C1 segment of cervical spinal cord (tissue), 14 donors: ENCODE data around the gene CAPZB.

ENCODE experiments used
- DNase-seq, 14 donors: peaks; one replicate each; lab custom pipeline; 2025; lab: John Stamatoyannopoulos, UW

The CAPZB gene

DNA sequence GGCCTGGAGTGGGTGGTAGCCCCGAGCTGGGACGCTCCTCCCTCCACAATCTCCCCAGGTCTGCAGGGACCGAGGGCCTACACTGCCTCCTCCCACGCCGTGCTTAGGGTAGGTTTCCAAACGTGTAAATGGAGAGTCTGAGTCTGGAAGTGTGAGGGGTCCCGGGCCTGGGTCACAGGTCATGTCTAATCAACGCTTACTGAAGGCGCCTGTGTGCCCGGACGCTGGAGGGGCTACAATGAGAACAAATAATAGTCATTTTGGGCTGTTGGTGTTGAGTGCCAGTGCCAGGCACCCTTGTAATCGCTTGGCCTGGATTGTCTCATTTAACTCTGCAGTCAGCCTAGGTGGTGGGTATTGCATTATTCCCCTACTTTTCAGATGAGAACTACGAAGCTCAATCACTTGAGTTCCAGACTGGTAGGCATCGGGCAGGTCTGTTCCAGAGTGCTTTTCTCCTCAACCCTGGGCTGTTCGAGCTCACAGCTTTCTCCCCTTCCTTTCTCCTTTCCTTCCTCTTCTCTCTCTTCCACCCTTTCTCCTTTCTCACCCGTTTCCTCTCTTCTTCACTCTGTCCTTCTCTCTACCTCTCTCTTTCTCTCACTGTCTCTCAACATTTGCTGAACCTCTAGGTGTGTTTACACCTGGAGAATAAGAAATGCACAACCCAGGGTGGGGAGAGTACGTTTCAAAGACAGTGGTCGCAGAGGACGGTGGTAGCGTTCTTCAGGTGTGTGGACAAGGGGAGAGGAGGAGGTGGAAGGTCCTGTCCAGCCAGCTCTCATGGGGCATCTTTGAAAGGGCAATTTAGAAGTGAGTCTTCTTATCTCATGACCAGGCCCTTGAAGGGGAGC, 172.3 kb downstream of the CAPZB start:
- DNase-seq = no peak

DNA sequence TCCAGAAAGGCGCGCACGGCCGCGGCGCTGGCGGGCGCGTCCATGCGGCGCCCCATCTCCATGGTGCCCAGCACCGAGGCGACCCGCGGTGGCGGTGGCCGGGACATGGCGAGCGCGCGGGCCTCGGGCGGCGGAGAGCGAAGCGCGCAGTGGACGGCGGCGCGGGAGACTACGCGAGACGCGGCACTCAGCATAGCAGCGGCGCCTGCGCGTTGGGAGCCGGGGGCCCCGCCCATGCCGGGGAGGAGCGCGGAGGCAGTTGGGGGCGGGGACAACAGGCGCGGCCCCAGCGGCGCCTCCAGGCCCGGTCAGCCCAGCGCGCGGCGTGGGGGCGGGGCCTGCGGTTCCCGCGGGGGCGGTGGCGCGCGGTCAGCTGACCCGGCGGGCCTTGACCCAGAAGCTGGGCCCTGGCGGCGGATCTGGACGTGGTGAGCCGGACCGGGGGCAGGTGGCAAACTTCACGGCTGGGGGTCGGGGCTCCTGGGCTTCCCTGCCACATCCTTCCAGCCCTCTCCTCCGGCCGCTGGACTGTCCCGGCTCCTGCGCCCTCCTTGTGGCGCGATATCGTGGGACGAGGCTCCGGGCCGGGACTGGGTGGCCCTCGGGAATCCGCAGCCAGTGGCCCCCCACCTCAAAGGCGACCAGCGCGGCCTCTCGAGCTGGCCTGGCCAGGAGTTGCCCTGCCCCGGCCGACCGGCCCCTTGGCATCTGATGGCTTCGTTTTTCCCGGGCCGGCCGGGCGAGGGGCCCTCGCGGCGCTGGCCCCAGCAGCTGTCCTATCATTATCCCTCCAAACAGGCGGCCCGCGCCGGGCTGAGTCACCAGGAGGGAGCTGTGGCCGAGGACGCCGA, 173.2 kb downstream of the CAPZB start, which contains the start of the genes AKR7A2 and SLC66A1:
Gene AKR7A2 (minus strand): TSS at position 214 of the 851 bp plus-strand sequence. CDS start 20 bp downstream, at position 194.
Gene SLC66A1 (plus strand): TSS at position 396 of the 851 bp plus-strand sequence. CDS start 5,352 bp downstream, outside the sequence.
- peak; percentile 32 to 97 (median 88) for DNase-seq

DNA sequence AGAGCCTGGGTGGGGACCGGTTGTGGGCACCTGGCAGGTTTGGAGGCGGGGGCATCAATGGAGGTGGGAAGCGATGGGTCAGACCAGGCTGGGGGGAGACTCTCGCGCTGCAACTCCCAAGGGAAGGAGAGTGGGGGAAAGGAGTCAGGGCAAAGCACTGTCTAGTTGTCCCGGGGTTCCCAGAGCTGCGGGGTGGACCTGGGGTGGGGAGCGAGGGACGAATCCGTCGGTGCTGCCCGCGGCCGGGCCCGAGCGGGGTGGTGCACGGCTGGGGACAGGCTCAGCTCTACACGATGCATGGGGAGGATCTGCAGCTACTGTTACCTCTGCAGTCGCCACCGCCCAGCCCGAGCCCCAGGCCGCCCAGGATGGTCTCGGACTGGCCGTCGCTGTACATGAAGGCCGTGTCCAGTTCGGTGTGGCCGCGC, 173.8 kb downstream of the CAPZB start:
- peak in 1 of 14 donors; percentile 57 for DNase-seq

DNA sequence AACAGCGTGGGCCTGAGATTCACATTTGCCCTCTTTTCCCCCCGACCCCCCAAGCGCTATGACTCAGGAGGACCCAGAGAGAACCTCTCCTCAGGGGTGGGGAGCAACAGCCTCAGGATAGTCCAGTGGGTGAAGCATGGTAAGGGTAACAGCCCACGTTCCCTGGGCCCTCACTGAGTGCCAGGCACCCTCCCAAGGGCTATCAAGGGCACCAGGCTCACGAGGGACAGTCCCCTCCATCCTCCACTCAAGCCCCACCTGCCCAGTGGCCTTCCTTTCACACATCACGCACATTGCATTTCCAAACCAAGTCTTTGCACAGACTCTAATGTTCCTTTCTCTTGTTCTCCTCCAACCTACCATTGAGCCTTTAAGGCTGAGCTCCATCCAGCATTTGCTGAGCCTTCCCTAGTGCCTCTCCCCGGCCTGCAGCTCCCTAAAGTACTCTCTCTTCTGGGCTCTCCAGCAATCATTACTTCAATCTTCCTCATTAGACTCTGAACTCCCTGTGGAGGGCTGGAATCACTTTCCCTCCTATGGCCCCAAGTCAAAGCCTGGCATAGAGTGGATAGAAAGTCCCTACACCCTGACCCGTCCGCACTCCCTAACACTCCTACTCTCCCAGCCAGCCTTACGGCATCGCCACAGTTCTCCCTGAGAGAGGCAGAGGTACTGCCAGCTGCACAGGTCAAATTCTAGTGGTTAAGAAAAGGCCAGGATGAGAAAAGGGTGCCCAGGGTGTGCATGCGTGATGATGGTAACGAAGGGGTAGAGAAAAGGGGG, 174.4 kb downstream of the CAPZB start:
- DNase-seq = peak in 2 of 14 donors; percentile 36 to 47

DNA sequence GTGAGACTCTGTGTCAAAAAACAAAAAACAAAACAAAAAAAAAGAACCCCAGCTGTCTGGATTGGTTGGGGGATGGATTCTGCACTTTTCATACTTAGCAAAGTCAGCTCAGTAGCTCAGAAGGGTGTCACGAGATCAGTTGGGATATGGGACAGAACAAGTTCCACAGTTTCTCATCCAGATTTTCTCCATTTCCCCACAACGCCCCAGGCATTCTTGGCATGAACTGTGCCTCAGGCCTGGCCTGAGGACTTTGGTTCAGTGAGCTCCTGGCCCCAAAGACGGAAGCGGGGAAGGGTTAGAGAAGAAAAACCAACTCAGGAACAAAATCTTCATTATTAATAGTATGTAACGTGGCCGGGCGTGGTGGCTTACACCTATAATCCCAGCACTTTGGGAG, 175.3 kb downstream of the CAPZB start:
- peak in 1 of 14 donors; percentile 11 for DNase-seq

DNA sequence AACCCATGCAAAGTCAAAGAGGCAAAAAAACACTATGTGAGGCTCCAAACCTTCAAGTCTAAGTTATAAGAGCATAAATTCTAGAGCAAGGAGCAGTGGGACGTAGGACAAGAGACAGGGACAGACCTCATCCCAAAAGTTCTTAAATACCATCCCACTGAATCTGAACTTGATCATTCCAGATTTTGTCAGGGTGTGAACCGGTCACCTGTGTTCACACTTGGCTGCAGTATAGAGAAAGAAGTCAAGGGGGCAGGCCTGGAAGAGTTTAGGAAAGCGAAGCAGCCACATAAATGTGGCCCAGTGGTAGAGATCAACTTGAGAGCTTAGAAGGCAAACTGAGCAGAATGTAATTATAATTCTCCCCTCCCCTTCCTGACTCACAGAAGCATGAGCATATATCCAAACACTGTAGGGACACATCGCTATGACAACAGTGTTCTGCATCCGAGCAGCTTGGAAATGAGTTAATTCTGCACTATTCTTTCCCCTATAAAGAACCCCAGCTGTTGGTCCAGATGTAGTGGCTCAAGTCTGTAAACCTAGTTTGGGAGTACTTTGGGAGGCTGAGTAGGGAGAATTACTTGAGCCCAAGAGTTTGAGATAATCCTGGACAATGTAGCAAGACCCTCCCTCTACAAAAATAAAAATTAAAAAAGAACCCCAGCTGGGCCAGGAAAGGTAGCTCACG, 176.1 kb downstream of the CAPZB start:
- DNase-seq = no peak

DNA sequence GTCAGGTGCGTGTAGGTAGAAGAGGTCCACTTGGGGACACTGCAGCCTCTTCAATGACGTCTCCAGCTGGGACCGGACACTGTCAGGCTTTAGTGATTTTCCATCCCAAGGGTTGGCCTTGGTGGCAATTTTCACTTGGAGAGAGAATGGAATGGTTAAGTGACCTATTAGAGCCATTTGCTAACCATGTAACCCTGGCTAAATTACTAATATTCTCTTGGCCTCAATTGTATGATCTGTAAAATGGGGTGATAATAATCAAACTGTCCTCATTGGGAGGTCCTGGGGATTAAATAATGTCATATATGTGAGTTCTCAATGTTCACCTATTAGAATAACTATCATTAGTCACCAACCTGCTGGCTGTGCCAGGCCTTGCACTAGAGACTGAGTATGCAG, 176.8 kb downstream of the CAPZB start:
- no peak for DNase-seq

DNA sequence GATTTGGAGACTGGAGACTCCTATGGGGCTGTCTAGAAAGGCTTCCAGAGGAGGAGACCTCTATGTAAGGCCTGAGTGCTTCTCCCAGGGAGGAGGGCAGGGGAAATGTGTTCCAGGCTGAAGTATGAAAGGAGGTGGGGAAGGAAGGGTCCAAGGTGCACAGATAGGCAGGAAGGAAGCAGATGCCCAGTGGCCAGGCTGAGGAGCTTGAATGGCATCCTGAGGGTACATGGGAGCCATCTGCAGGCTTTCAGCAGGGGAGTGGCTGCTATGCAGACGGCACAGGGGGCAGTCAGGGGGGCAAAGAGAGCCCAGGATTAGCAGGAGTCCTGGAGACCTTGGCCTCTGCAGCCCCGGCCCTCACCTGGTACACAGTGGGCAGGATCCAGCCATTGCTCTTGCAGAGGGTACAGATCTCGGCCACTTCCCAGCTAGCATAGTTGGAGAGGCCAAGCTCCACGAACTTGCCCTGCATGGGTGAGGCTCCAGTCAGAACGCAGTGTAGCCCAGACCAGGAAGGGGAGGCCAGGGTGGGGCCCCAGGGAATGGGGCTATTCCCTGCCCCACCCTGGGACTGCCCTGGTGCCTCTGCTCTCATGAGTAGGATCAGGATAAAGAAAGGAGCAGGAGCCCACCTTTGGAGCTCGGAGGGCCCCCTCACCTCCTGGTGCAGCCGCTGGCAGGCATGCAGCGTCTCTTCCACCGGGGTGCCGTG, 177.4 kb downstream of the CAPZB start:
- no peak for DNase-seq

DNA sequence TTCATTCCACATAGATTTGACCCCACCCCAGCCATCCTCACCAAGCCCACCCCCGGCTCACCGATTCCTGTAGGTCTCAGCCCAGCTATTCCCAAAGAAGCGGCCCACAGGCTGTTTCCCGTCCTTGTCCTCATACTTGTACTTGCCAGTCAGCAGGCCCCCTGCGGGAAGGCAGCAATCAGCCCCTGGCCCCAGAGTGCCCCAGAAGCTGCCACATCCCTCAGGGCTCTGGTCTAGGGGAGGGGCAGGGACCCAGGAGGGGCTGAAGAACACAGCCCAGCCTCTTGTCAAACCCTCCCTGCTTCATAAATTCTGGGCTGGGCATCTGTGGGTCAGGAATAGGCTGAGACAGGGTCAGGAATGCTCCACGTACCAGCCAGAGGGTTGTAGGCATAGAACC, 178.4 kb downstream of the CAPZB start:
- DNase-seq = no peak

DNA sequence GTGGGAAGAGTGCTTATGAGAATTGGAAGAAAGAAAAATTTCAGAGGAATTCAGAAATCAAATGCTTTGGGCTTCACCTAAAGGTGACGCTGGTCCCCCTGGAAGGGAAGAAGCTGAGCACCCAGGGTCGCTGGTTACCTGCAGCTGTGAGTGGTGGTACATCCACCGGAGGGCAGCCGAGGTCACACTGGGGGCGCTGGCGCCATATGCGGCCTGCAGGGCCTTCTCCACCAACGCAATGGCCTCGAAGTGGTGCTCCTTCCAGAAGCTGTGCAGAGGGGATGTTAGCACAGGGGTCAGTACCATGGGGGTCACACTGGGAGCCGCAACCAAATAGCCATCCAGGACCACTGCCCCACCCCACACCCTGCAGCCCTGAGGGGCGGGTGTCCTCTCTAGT, 179.5 kb downstream of the CAPZB start:
- no peak for DNase-seq

DNA sequence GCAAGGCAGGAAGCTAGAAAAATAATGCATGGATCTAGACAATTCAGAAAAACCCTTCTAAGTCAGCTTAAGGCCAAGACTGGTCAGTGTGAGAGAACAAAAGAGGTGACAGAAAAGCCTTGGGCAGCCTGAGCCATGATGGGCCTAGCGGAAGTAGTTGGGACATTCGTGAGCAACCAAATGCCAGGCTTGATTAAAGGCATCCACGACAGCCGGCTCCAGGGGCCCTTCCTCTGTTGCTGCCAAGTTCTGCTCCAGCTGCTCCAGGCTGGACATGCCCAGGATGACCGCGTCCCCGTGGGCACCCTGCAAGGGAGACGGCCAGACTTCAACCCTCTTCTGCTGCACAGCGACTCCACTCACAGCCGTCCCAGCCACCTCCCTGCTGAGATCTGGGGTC, 181.3 kb downstream of the CAPZB start:
- DNase-seq = peak in 1 of 14 donors; percentile 22

DNA sequence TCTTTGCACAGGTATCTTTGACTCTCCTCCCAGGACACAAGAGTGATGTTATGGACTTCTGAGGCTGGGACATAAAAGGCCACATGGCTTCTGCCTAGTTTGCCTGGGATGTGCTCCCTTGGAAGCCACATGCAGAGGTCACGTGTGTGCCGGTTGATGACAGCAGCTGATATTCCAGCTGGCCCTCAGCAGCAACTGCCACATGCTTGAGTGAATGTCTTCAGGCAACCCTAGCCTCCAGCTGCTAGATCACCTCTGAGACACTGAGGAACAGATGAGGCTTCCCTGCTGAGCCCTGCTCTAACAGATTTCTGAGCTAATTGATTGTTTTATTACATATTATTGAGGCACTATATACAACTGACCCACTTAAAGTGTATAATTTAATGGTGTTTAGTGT, 185.1 kb downstream of the CAPZB start:
- no peak for DNase-seq

DNA sequence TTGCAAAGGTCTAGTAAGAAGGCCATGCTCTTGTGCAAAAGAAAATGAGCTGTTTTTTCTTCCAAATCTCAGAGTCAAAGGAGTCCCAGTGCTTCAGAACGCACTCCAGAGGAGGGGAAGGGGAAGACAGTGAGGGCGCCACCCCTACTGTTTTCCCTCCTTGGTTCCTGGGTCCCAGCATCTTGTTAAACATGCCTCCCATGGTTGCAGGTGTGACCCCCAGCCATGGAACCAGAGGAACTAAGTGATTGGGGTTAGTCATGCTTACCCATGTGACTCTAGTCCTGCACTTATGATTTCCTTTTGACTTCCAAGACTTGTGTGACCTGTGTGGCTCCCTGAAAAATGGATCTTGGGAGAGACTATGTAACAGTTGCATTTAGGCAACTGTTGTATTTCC, 190.7 kb downstream of the CAPZB start:
- DNase-seq = no peak

DNA sequence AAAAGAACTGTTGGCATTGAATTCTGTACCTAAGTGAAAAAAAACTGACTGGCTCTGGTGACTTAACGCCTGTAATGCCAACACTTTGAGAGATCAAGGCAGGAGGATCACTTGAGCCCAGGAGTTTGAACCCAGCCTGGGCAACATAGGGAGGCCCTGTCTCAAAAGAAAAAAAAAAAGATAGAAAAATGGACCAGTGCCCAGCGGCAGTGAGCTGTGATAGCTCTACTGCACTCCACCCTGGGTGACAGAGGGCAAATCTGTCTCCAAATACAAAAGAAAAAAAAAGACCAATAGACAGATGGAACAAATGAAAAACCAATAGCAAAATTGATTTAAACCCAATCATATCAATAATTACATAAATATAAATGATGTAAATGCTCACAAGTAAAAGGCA, 196.1 kb downstream of the CAPZB start:
- no peak for DNase-seq
